PC-9 (cell line): ENCODE data around the gene OR11H6.

Experiments
- CTCF ChIP-seq: fragments of 200-600 bp; sonication (generic); conservative IDR thresholded peaks from 2 replicates; pipeline ENCODE4 v1.6.1; 2017; ENCODE audit warnings: mixed run types, antibody characterized with exemption, mild to moderate bottlenecking, moderate library complexity
- EZH2 ChIP-seq: fragments of 200-600 bp; sonication (generic); IDR thresholded peaks from 2 replicates; pipeline ENCODE4 v1.8.0; 2017; ENCODE audit warnings: antibody characterized with exemption, low read depth

DNA sequence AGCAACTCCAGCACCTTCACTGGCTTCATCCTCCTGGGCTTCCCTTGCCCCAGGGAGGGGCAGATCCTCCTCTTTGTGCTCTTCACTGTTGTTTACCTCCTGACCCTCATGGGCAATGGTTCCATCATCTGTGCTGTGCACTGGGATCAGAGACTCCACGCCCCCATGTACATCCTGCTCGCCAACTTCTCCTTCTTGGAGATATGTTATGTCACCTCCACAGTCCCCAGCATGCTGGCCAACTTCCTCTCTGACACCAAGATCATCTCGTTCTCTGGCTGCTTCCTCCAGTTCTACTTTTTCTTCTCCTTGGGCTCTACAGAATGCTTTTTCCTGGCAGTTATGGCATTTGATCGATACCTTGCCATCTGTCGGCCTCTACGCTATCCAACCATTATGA lies 26.1 kb upstream of the OR11H6 start:
- no peak for TF ChIP-seq CTCF
- TF ChIP-seq EZH2 = no peak
